Peyer's patch (tissue), 4 donors: Measurements from ENCODE around the gene KRT40. TPM values are rescaled to one million over a fixed set of nuclear protein-coding genes. Genes with fewer than 3 reads are reported as not detected.

Experiments
- DNase-seq, 3 donors: peaks; one replicate each; pipeline ENCODE4 v3.0.0-alpha.2; 2017 to 2019
- H3K27ac ChIP-seq, 4 donors: fragments of 200-600 bp; sonication (generic); one replicate each; pipeline ENCODE4 v1.5.1; 2016 to 2019
- H3K27me3 ChIP-seq, 2 donors: fragments of 200-600 bp; sonication (generic); one replicate each; pipeline ENCODE4 v1.5.1; 2019
- H3K36me3 ChIP-seq, 3 donors: fragments of 200-600 bp; sonication (generic); one replicate each; pipeline ENCODE4 v1.5.1; 2016 to 2019
- H3K4me1 ChIP-seq, 4 donors: fragments of 200-600 bp; sonication (generic); one replicate each; pipeline ENCODE4 v1.5.1; 2016 to 2019
- H3K4me3 ChIP-seq, 4 donors: fragments of 200-600 bp; sonication (generic); 1 replicate in 3 of 4; 2 replicates in 1 of 4; pipeline ENCODE4 v1.5.1; 2016 to 2019; ENCODE audit warnings: mild to moderate bottlenecking in 1 of 4
- H3K9me3 ChIP-seq, 4 donors: fragments of 200-600 bp; sonication (generic); one replicate each; pipeline ENCODE4 v1.5.1; 2016 to 2019; ENCODE audit warnings: mild to moderate bottlenecking in 1 of 4
- POLR2A ChIP-seq, 2 donors: fragments of 450-650 bp; IDR thresholded peaks; one replicate each; pipeline ENCODE4 v1.5.1; 2017; ENCODE audit warnings: antibody characterized with exemption in 2 of 2, mild to moderate bottlenecking in 2 of 2, moderate library complexity in 2 of 2
- total RNA-seq, 4 donors: library from RNA; depleted of rRNA; stranded (reverse); fragments of >200 nt; gene quantifications; one replicate each; pipeline ENCODE4 v1.1.0, GENCODE V29; 2016
- TF ChIP-seq, protein P1 (sequence below), 6 experiments: fragments of 450-650 bp in 4 of 6; fragments of 200-600 bp in 2 of 6; sonication (generic) in 1 of 6; IDR thresholded peaks; one replicate each; pipeline ENCODE4 v1.5.1; 2017 to 2019; ENCODE audit warnings: antibody characterized with exemption in 6 of 6, mild to moderate bottlenecking in 3 of 6, moderate library complexity in 1 of 6

Gene KRT40
- total RNA-seq, 4 donors from 2014 or later: 0.88 to 1.0 (median 0.94) TPM; not detected in 1

DNA sequence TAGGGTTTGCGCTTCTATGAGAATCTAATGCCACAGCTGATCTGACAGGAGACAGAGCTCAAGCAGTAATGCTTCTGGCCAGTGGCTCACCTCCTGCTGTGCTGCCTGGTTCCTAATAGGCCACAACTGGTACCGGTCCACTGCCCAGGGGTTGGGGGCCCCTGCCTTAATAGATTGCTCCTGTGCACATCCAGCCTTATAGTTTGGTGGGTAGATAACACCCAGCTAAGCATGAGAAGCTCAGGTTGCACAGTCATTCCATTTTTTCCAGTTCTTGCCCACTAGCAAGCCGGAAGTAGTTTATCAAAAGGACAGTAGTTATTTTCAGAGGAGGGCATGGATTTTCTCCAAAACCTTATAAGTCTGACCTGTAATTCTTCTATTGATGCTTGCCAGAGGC, 35.3 kb upstream of the KRT40 start:
- no peak for TF ChIP-seq POLR2A (IDR thresholded peaks at IDR 0.05)
- TF ChIP-seq, protein P1, sequence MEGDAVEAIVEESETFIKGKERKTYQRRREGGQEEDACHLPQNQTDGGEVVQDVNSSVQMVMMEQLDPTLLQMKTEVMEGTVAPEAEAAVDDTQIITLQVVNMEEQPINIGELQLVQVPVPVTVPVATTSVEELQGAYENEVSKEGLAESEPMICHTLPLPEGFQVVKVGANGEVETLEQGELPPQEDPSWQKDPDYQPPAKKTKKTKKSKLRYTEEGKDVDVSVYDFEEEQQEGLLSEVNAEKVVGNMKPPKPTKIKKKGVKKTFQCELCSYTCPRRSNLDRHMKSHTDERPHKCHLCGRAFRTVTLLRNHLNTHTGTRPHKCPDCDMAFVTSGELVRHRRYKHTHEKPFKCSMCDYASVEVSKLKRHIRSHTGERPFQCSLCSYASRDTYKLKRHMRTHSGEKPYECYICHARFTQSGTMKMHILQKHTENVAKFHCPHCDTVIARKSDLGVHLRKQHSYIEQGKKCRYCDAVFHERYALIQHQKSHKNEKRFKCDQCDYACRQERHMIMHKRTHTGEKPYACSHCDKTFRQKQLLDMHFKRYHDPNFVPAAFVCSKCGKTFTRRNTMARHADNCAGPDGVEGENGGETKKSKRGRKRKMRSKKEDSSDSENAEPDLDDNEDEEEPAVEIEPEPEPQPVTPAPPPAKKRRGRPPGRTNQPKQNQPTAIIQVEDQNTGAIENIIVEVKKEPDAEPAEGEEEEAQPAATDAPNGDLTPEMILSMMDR (IDR thresholded peaks at IDR 0.05): no peak

DNA sequence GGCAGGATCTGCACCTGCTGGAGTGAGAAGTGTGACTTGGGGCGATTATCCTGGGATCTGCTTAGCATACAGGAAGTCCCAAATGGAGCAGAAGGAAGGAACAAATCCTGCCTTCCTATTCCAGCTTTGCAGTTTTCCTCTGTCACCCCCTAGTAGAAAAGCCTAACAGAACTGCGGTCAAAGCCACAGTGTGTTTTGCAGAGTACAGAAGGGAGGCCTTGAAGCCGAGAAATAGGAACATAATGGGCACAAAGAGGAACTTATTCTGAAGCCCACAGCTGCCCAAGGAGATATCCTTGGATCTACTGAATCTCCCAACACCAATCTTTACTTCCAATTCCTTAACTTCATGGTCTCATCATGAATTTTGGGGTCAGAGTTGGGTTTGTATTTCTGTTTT, 34.4 kb upstream of the KRT40 start:
- Histone ChIP-seq H3K4me3 (no peak overlapping the region), H3K27me3 (no peaks in the 10 kb centered on the region), H3K27ac (no peak overlapping the region), H3K9me3 (no peaks in the 10 kb centered on the region), H3K4me1 (no peaks in the 10 kb centered on the region), H3K36me3 (no peaks in the 10 kb centered on the region)
- DNase-seq: no peak
- no peak for TF ChIP-seq POLR2A (IDR thresholded peaks at IDR 0.05)
- TF ChIP-seq, protein P1 (IDR thresholded peaks at IDR 0.05): no peak

More for the DNA sequence above, 35.3 kb upstream of the KRT40 start:
- Histone ChIP-seq H3K9me3 (no peaks in the 10 kb centered on the region), H3K27ac (no peak overlapping the region), H3K4me1 (no peaks in the 10 kb centered on the region), H3K4me3 (no peak overlapping the region), H3K36me3 (no peaks in the 10 kb centered on the region), H3K27me3 (no peaks in the 10 kb centered on the region)
- no peak for DNase-seq

DNA sequence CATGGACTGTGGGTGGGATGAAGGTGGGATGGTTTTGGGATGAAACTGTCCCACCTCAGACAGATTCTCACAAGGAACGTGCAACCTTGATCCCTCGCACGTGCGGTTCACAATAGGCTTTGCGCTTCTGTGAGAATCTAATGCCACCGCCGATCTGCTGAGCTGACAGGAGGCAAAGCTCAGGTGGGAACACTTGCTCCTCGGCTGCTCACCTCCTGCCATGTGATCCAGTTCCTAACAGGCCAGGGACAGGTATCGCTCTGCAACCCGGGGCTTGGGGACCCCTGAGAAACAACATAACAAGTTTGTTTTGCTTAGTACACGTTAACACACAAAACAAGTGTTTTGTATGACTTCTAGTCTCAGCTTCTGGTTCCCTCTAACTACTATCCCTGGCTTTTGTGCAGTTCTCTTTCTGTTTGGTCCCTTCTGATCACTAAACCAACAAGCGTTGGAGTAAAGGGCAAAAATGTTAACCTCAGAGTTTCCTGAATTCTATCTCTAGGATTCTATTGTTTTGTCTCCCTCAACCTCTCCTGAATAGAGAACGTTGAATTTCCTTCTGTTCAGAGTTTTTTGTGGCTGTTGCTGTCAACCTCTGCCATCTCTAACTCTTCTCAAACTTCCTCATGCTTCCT, 32.6 kb upstream of the KRT40 start:
- Histone ChIP-seq H3K36me3 (no peaks in the 10 kb centered on the region), H3K4me3 (no peak overlapping the region), H3K4me1 (no peaks in the 10 kb centered on the region), H3K27ac (no peak overlapping the region), H3K27me3 (no peaks in the 10 kb centered on the region), H3K9me3 (no peaks in the 10 kb centered on the region)
- no peak for TF ChIP-seq POLR2A (IDR thresholded peaks at IDR 0.05)
- TF ChIP-seq, protein P1 (IDR thresholded peaks at IDR 0.05): no peak
- no peak for DNase-seq

DNA sequence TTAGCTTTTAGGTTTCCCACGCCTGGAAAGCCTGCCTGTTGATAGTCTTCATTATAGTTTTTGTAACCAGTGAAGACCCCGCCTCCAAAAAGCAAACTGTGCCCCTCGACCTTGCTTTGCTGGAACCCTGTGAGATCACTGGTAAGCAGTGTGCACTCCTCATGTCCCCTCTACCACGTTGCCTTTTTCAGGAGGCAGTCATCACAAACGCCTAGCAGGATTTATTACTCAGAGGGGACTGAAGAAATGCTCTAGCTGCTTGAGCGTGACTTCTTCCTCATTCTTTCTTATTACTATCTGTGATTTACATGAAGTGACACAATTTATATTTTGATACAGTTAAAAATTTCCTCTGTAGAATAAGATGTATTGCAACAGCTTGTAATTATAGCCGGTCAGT, 31.3 kb upstream of the KRT40 start:
- Histone ChIP-seq H3K4me3 (no peak overlapping the region), H3K9me3 (no peaks in the 10 kb centered on the region), H3K27ac (no peak overlapping the region), H3K4me1 (no peaks in the 10 kb centered on the region), H3K27me3 (no peaks in the 10 kb centered on the region), H3K36me3 (no peaks in the 10 kb centered on the region)
- DNase-seq: no peak
- no peak for TF ChIP-seq POLR2A (IDR thresholded peaks at IDR 0.05)
- TF ChIP-seq, protein P1 (IDR thresholded peaks at IDR 0.05): no peak

DNA sequence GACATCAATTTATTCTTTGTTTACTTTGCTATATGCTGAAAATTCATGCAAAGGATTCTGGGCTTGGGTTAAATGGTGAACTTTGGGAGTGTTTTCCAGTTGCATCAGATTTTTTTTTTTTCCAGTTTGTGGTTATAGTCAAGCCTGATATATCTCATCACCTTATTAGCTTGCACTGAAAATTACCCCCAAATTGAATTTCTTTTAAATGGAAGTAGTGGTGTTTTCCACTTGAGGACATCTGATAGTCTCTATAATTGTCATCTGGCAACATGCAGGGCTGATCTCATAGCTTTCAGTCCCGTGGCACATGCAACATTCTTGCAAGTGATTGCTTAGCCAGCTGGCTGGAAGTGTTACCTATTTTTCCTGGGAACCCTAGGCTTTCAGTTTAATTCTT, 29.5 kb upstream of the KRT40 start:
- H3K4me1 ChIP-seq: no peaks in the 10 kb centered on the region
- no peak for DNase-seq
- no peaks in the 10 kb centered on the region for H3K9me3 ChIP-seq
- no peak overlapping the region for H3K27ac ChIP-seq
- TF ChIP-seq, protein P1 (IDR thresholded peaks at IDR 0.05): no peak
- no peak for TF ChIP-seq POLR2A (IDR thresholded peaks at IDR 0.05)
- H3K4me3 ChIP-seq: no peak overlapping the region
- H3K27me3 ChIP-seq: no peaks in the 10 kb centered on the region
- H3K36me3 ChIP-seq: no peaks in the 10 kb centered on the region

DNA sequence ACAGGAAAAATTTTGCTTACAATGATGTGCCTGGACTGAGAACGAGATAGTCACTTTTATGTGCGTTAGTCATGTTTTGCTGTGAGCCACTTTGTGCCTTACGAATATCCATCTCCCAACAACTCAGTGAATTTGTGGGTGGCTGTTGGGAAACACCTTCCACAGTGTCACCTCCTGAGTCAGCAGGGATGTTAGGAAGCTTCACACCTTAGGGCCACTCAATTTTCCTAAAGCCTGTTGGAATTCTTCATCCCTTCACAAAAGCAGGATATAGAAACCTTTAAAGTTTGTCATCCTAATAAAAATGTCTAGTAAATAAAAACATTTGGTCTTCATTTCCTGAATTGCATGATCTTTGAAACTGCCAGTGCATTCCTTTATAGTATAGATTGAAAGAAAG, 29.1 kb upstream of the KRT40 start:
- DNase-seq: no peak
- Histone ChIP-seq H3K4me3 (no peak overlapping the region), H3K9me3 (no peaks in the 10 kb centered on the region), H3K27me3 (no peaks in the 10 kb centered on the region), H3K36me3 (no peaks in the 10 kb centered on the region), H3K27ac (no peak overlapping the region), H3K4me1 (no peaks in the 10 kb centered on the region)
- no peak for TF ChIP-seq POLR2A (IDR thresholded peaks at IDR 0.05)
- TF ChIP-seq, protein P1 (IDR thresholded peaks at IDR 0.05): no peak
